ENCODE data around the gene PCDHGC3. TPM values are rescaled to one million over a fixed set of nuclear protein-coding genes. Genes with fewer than 3 reads are reported as not detected.

The PCDHGC3 gene
- total RNA-seq, 4 donors from 2014 or later = 6.0 to 17.0 (median 13.6) TPM

DNA sequence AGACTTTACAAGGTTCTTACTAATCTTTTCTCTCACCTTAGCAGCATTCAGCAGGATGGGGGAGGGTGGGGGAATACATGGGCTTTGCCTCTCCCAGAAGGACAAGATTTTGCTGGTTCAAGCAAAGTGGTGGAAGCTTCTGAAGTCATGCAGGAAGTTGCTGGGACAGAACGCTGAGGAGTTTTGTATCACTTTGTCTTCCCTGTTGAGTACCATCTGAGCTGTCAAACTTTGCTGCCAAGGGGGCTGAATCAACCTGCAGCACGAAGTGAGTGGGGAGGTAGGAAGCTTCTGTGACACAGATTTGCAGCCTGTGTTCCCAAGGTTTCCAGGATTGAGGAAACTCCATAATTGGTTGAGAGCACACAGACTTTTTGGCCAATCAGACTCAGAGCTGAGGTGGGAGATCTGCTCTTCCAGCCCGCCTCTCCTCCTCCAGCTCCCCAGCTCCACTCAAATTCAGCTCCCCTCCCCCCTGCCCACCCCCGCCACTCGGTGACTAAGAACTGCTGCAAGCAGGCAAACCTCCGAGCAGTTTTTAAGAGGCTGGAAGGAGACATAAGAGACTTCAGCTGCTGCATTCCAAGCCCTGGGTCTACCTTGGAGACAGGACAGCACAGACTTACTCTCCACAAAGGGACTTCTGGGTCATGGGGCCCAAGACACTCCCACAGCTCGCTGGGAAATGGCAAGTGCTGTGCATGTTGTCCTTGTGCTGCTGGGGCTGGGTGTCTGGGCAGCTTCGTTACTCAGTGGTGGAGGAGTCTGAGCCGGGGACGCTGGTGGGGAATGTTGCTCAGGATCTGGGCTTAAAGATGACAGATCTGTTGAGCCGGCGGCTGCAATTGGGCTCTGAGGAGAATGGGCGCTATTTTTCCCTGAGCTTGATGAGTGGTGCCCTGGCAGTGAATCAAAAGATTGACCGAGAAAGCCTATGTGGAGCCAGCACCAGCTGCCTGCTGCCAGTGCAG, 13.1 kb downstream of the PCDHGC3 start, which contains the start of gene PCDHGC5:
Gene PCDHGC5 (plus strand): TSS at position 491 of the 971 bp plus-strand sequence. CDS start 160 bp downstream, at position 651.
- TF ChIP-seq POLR2A (IDR thresholded peaks at IDR 0.05) = no peak
- TF ChIP-seq EP300 (IDR thresholded peaks at IDR 0.05; ENCODE audit: low read depth) = no peak
- no peak for TF ChIP-seq POLR2AphosphoS5 (IDR thresholded peaks at IDR 0.05)
- TF ChIP-seq, protein P1, sequence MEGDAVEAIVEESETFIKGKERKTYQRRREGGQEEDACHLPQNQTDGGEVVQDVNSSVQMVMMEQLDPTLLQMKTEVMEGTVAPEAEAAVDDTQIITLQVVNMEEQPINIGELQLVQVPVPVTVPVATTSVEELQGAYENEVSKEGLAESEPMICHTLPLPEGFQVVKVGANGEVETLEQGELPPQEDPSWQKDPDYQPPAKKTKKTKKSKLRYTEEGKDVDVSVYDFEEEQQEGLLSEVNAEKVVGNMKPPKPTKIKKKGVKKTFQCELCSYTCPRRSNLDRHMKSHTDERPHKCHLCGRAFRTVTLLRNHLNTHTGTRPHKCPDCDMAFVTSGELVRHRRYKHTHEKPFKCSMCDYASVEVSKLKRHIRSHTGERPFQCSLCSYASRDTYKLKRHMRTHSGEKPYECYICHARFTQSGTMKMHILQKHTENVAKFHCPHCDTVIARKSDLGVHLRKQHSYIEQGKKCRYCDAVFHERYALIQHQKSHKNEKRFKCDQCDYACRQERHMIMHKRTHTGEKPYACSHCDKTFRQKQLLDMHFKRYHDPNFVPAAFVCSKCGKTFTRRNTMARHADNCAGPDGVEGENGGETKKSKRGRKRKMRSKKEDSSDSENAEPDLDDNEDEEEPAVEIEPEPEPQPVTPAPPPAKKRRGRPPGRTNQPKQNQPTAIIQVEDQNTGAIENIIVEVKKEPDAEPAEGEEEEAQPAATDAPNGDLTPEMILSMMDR (IDR thresholded peaks at IDR 0.05) = no peak
- intact Hi-C loops (cut with DNase I; ENCODE audit: low total_unique reads) = no loop called here
- Histone ChIP-seq H3K4me3 (no peak within 1 kb of the TSS), H3K27ac (no peak within 1 kb of the TSS), H3K27me3 (peaks cover 35% of the 10 kb centered on the region), H3K4me1 (peaks cover 7 to 22% (median 8%) of the 10 kb centered on the region in 4 donors), H3K36me3 (no peaks in the 10 kb centered on the region), H3K9me3 (no peaks in the 10 kb centered on the region)
- no peak for DNase-seq
- WGBS, 2 donors (ENCODE audit: low coverage in 1 of 2) = 74 to 87% methylated on average over 5 to 13 of the region's 14 CpGs
- in situ Hi-C loops (cut with MboI; ENCODE audit: low pct_ligation_motif_present in 1 of 4, low pct_unique_long_range_greater_than_20kb in 1 of 4, low sequenced_read_pairs in 3 of 4) = no loop called here

DNA sequence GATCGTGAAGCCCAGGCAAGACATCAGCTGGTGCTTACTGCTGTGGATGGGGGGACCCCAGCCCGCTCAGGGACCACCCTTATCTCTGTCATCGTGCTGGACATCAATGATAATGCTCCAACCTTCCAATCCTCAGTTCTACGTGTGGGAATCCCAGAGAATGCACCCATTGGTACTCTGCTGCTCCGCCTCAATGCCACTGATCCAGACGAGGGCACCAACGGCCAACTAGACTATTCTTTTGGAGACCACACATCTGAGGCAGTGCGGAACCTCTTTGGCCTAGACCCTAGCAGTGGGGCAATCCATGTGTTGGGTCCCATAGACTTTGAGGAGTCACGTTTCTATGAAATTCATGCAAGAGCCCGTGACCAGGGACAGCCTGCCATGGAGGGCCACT, 14.1 kb downstream of the PCDHGC3 start:
- H3K36me3 ChIP-seq = no peaks in the 10 kb centered on the region

GRCh38 chr5:141490271-141490670, 14.5 kb downstream of the PCDHGC3 start:
- intact Hi-C loops (cut with DNase I; ENCODE audit: low total_unique reads) = no loop called here
- Histone ChIP-seq H3K4me3 (no peak overlapping the region), H3K27me3 (peaks cover 26% of the 10 kb centered on the region), H3K36me3 (no peaks in the 10 kb centered on the region), H3K4me1 (peaks cover 0 to 8% (median 1%) of the 10 kb centered on the region in 4 donors), H3K27ac (no peak overlapping the region), H3K9me3 (no peaks in the 10 kb centered on the region)
- 98% methylated on average over 10 of the region's 10 CpGs; no CpG with 5 or more reads in 1 of the 2 donors for WGBS, 2 donors (ENCODE audit: low coverage in 1 of 2)
- no peak for TF ChIP-seq EP300 (IDR thresholded peaks at IDR 0.05; ENCODE audit: low read depth)
- TF ChIP-seq, protein P1 (IDR thresholded peaks at IDR 0.05) = no peak
- TF ChIP-seq POLR2A (IDR thresholded peaks at IDR 0.05) = no peak
- no peak for TF ChIP-seq POLR2AphosphoS5 (IDR thresholded peaks at IDR 0.05)
- in situ Hi-C loops (cut with MboI; ENCODE audit: low pct_ligation_motif_present in 1 of 4, low pct_unique_long_range_greater_than_20kb in 1 of 4, low sequenced_read_pairs in 3 of 4) = no loop called here
- no peak for DNase-seq

More for the DNA sequence above, 14.1 kb downstream of the PCDHGC3 start:
- Histone ChIP-seq H3K9me3 (no peaks in the 10 kb centered on the region), H3K4me3 (no peak overlapping the region), H3K27me3 (peaks cover 31% of the 10 kb centered on the region), H3K4me1 (peaks cover 0 to 12% (median 4%) of the 10 kb centered on the region in 4 donors), H3K27ac (no peak overlapping the region)
- no peak for DNase-seq
- in situ Hi-C loops (cut with MboI; ENCODE audit: low pct_ligation_motif_present in 1 of 4, low pct_unique_long_range_greater_than_20kb in 1 of 4, low sequenced_read_pairs in 3 of 4) = no loop called here
- WGBS, 2 donors (ENCODE audit: low coverage in 1 of 2) = 80 to 95% methylated on average over 1 to 10 of the region's 10 CpGs
- no peak for TF ChIP-seq EP300 (IDR thresholded peaks at IDR 0.05; ENCODE audit: low read depth)
- no peak for TF ChIP-seq POLR2AphosphoS5 (IDR thresholded peaks at IDR 0.05)
- no peak for TF ChIP-seq POLR2A (IDR thresholded peaks at IDR 0.05)
- TF ChIP-seq, protein P1 (IDR thresholded peaks at IDR 0.05) = no peak
- intact Hi-C loops (cut with DNase I; ENCODE audit: low total_unique reads) = no loop called here

- peaks cover 0 to 5% (median 0%) of the 10 kb centered on the region in 4 donors for H3K4me1 ChIP-seq
- DNase-seq = no peak
- no peak overlapping the region for H3K4me3 ChIP-seq
- intact Hi-C loops (cut with DNase I; ENCODE audit: low total_unique reads) = no loop called here
- peaks cover 22% of the 10 kb centered on the region for H3K27me3 ChIP-seq
- H3K36me3 ChIP-seq = no peaks in the 10 kb centered on the region
- H3K27ac ChIP-seq = no peak overlapping the region
- WGBS, 2 donors (ENCODE audit: low coverage in 1 of 2) = 93% methylated on average over 11 of the region's 13 CpGs; no CpG with 5 or more reads in 1 of the 2 donors
- no peaks in the 10 kb centered on the region for H3K9me3 ChIP-seq
- TF ChIP-seq POLR2AphosphoS5 (IDR thresholded peaks at IDR 0.05) = no peak
- TF ChIP-seq, protein P1 (IDR thresholded peaks at IDR 0.05) = no peak
- no peak for TF ChIP-seq POLR2A (IDR thresholded peaks at IDR 0.05)
- TF ChIP-seq EP300 (IDR thresholded peaks at IDR 0.05; ENCODE audit: low read depth) = no peak
- in situ Hi-C loops (cut with MboI; ENCODE audit: low pct_ligation_motif_present in 1 of 4, low pct_unique_long_range_greater_than_20kb in 1 of 4, low sequenced_read_pairs in 3 of 4) = no loop called here
Measured at GRCh38 chr5:141490771-141491170, 15.0 kb downstream of the PCDHGC3 start.

All from transverse colon (tissue), 4 donors.